DOHH2 (cell line): ENCODE measurements around the gene ENDOU.

Experiments used
- H3F3A ChIP-seq: fragments of 200-600 bp; sonication (generic), shearing (Covaris generic); 2 replicates; pipeline ENCODE4 v1.6.0; 2016; ENCODE audit warnings: antibody characterized with exemption, mild to moderate bottlenecking; ENCODE audit not compliant: control insufficient read depth, insufficient read depth
- H3K27ac ChIP-seq: fragments of 200-600 bp; sonication (generic); 2 replicates; pipeline ENCODE4 v1.5.1; 2014; ENCODE audit warnings: low read depth, mild to moderate bottlenecking, low read length, moderate library complexity
- H3K27me3 ChIP-seq: fragments of 200-600 bp; sonication (generic); 2 replicates; pipeline ENCODE4 v1.6.1; 2014; ENCODE audit warnings: mild to moderate bottlenecking, low read length, mixed read lengths; ENCODE audit not compliant: control insufficient read depth
- H3K36me3 ChIP-seq: fragments of 200-600 bp; sonication (generic); 2 replicates; pipeline ENCODE4 v1.6.1; 2014; ENCODE audit warnings: mild to moderate bottlenecking, low read length, moderate library complexity, mixed read lengths; ENCODE audit not compliant: control insufficient read depth
- H3K4me1 ChIP-seq: fragments of 200-600 bp; sonication (generic); 2 replicates; pipeline ENCODE4 v1.6.1; 2014; ENCODE audit warnings: mild to moderate bottlenecking, low read length, mixed read lengths; ENCODE audit not compliant: control insufficient read depth
- H3K4me2 ChIP-seq: fragments of 200-600 bp; sonication (generic); 2 replicates; pipeline ENCODE4 v1.6.0; 2014; ENCODE audit warnings: mild to moderate bottlenecking, low read length, moderate library complexity
- H3K4me3 ChIP-seq: fragments of 200-600 bp; sonication (generic); 2 replicates; pipeline ENCODE4 v1.5.1; 2014; ENCODE audit warnings: mild to moderate bottlenecking, low read length, mixed read lengths
- H3K79me2 ChIP-seq: fragments of 200-600 bp; sonication (generic); 2 replicates; pipeline ENCODE4 v1.6.1; 2014; ENCODE audit warnings: mild to moderate bottlenecking, low read length, mixed read lengths; ENCODE audit not compliant: control insufficient read depth
- H3K9me2 ChIP-seq: fragments of 200-600 bp; sonication (generic); replicated peaks from 2 replicates; pipeline ENCODE4 v1.6.1; 2014; ENCODE audit warnings: mild to moderate bottlenecking, low read length, mixed read lengths; ENCODE audit not compliant: control insufficient read depth
- H3K9me3 ChIP-seq: fragments of 200-600 bp; sonication (generic); 2 replicates; pipeline ENCODE4 v1.6.1; 2014; ENCODE audit warnings: antibody characterized with exemption, low read length, mixed read lengths; ENCODE audit not compliant: control insufficient read depth, insufficient read depth
- H4K20me1 ChIP-seq: fragments of 200-600 bp; sonication (generic); 2 replicates; pipeline ENCODE4 v1.6.0; 2014; ENCODE audit warnings: low read depth, mild to moderate bottlenecking, antibody characterized with exemption, low read length, moderate library complexity; ENCODE audit not compliant: control insufficient read depth, insufficient read depth
- EZH2phosphoT487 ChIP-seq: fragments of 200-600 bp; sonication (generic); IDR thresholded peaks from 2 replicates; pipeline ENCODE4 v1.6.1; 2017; ENCODE audit warnings: borderline replicate concordance, mild to moderate bottlenecking, antibody characterized with exemption, low read length, moderate library complexity, mixed read lengths
- TF ChIP-seq, protein P1 (sequence below): fragments of 200-600 bp; sonication (generic); IDR thresholded peaks from one replicate; pipeline ENCODE4 v1.5.1; 2014; ENCODE audit warnings: antibody characterized with exemption, mild to moderate bottlenecking, low read depth, low read length; ENCODE audit not compliant: poor library complexity, severe bottlenecking

The ENDOU gene

DNA sequence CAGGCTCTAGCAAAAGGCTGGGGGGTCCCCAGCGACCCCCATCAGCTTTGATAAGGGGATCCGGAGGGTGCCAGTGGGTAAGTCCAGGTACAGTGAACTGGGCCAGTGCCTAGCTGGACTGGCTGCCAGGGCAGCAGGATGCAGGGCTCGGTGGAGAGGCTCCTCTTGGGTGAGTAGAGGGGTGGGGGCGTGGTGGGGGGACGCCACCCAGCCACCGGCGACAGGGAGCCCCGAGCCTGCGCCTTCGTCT is 33.2 kb upstream of the ENDOU start:
- Histone ChIP-seq H3F3A (no peaks in the 10 kb centered on the region), H3K27ac (no peak overlapping the region), H3K4me2 (peak overlapping the region; percentile 98), H3K36me3 (no peaks in the 10 kb centered on the region), H3K9me2 (no peaks in the 10 kb centered on the region), H3K79me2 (no peaks in the 10 kb centered on the region), H4K20me1 (no peaks in the 10 kb centered on the region), H3K4me1 (peaks cover 35% of the 10 kb centered on the region), H3K27me3 (peaks cover 17% of the 10 kb centered on the region), H3K9me3 (no peaks in the 10 kb centered on the region), H3K4me3 (peak overlapping the region; percentile 78)
- TF ChIP-seq, protein P1, sequence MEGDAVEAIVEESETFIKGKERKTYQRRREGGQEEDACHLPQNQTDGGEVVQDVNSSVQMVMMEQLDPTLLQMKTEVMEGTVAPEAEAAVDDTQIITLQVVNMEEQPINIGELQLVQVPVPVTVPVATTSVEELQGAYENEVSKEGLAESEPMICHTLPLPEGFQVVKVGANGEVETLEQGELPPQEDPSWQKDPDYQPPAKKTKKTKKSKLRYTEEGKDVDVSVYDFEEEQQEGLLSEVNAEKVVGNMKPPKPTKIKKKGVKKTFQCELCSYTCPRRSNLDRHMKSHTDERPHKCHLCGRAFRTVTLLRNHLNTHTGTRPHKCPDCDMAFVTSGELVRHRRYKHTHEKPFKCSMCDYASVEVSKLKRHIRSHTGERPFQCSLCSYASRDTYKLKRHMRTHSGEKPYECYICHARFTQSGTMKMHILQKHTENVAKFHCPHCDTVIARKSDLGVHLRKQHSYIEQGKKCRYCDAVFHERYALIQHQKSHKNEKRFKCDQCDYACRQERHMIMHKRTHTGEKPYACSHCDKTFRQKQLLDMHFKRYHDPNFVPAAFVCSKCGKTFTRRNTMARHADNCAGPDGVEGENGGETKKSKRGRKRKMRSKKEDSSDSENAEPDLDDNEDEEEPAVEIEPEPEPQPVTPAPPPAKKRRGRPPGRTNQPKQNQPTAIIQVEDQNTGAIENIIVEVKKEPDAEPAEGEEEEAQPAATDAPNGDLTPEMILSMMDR: no peak
- no peak for TF ChIP-seq EZH2phosphoT487

DNA sequence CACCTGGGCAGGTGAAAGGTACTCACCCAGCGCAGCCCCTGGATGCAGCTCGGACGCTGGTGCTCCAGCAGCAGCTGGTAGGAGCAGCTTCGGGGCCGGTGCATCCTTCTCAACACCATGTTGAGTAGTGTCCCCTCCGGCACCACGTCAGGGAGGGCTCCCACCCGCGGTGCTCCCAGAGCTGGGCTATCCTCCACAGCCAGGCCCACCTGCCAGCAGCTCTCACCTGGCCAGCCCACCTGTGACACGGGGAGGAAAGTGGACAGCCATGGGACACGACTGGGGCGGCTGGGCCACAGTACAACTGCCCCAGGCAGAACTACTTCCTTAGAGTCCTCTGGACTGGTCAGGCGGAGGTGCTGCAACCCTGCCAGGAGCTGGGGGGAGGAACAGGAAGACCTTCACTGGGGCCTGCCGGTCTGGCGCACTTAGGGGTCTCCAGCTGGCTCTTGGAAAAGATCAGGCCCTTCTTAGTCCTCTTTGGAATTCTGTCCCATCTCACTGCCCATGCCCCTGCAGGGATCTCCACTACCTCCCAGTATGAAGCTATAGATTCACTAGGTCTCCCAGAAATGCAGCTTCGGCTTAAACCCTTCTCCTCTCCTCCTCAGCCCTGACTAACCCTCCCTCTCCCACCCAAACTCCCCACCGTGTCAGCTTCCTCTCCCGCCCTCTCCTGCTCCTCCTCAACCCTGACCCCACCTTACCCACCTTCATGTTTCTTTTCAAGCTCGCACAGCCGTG is 32.7 kb upstream of the ENDOU start:
- Histone ChIP-seq H3K27me3 (peaks cover 17% of the 10 kb centered on the region), H3K9me3 (no peaks in the 10 kb centered on the region), H3K79me2 (no peaks in the 10 kb centered on the region), H3K4me1 (peaks cover 37% of the 10 kb centered on the region), H3K4me2 (peak overlapping the region; percentile 98), H3K4me3 (peak overlapping the region; percentile 78), H4K20me1 (no peaks in the 10 kb centered on the region), H3F3A (no peaks in the 10 kb centered on the region), H3K36me3 (no peaks in the 10 kb centered on the region), H3K27ac (no peak overlapping the region), H3K9me2 (no peaks in the 10 kb centered on the region)
- TF ChIP-seq EZH2phosphoT487: no peak
- TF ChIP-seq, protein P1: no peak

DNA sequence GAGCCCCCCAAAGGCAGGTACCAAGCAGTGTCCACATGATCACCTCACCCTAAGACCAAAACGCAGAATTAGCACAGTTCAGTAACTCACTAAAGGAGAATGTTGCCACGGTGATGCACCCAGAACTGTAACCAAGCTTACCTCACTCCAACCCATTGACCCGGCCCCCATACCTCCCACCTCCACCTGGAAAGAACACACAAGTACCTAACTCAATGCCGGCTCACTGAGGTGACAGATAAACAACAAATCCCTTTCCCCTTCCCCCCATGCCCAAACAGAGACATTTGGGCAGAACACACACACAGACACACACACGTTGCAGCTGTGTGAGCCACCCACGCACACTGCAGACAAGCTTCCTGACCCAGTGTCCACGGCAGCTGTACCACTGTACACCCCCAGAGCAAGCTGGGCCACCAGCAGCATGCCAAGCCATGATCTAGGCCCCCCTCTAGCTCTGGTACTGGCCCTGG is 32.1 kb upstream of the ENDOU start:
- Histone ChIP-seq H3K9me2 (no peaks in the 10 kb centered on the region), H3K4me2 (no peak overlapping the region), H3K27ac (no peak overlapping the region), H3K27me3 (peaks cover 17% of the 10 kb centered on the region), H3K4me1 (peaks cover 37% of the 10 kb centered on the region), H3K4me3 (no peak overlapping the region), H4K20me1 (no peaks in the 10 kb centered on the region), H3K9me3 (no peaks in the 10 kb centered on the region), H3K79me2 (no peaks in the 10 kb centered on the region), H3K36me3 (no peaks in the 10 kb centered on the region), H3F3A (no peaks in the 10 kb centered on the region)
- no peak for TF ChIP-seq EZH2phosphoT487
- TF ChIP-seq, protein P1: no peak
